MM.1S (cell line): Measurements from ENCODE around the gene NFILZ.

ENCODE experiments used
- EZH2 ChIP-seq: fragments of 300-600 bp; sonication (generic); optimal IDR thresholded peaks from 2 replicates; pipeline ENCODE3; 2017; ENCODE audit warnings: low read depth, mild to moderate bottlenecking, antibody characterized with exemption, low read length, mixed read lengths
- EZH2phosphoT487 ChIP-seq: fragments of 300-600 bp; sonication (generic); IDR thresholded peaks from 2 replicates; pipeline ENCODE4 v1.6.1; 2018; ENCODE audit warnings: antibody characterized with exemption, low read length
- TF ChIP-seq, protein P1 (sequence below): fragments of 300-600 bp; sonication (generic); IDR thresholded peaks from 2 replicates; pipeline ENCODE4 v1.5.1; 2016; ENCODE audit warnings: antibody characterized with exemption, low read length, mixed read lengths

DNA sequence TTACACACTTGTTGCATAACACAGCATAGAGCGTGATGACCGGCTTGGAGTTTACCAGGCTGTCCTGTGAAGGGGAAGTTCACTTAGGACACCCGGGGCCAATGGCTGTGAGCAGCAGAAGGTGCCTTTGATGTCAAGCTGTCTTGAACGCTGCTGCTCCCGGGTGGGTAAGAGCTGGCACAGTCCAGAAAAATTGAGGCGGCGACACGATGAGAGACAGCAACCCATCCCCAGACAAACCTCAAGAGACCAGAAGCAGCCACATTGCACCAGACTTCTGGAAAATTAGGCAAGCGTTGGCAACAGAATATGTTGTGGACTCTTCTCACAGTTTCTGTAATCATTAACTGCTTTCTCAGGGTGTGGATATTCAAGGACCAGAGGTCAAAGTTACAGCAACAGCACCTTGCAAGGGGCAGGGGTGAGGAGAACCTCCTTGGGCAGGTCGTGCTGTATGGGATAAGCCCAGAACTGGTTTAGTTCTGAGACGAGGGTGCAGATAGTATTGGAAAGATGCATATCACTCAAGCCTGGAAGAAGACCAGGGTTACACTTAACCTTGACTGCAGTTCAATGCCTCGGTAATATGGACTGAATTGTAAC lies 10.1 kb downstream of the NFILZ start:
- TF ChIP-seq, protein P1, sequence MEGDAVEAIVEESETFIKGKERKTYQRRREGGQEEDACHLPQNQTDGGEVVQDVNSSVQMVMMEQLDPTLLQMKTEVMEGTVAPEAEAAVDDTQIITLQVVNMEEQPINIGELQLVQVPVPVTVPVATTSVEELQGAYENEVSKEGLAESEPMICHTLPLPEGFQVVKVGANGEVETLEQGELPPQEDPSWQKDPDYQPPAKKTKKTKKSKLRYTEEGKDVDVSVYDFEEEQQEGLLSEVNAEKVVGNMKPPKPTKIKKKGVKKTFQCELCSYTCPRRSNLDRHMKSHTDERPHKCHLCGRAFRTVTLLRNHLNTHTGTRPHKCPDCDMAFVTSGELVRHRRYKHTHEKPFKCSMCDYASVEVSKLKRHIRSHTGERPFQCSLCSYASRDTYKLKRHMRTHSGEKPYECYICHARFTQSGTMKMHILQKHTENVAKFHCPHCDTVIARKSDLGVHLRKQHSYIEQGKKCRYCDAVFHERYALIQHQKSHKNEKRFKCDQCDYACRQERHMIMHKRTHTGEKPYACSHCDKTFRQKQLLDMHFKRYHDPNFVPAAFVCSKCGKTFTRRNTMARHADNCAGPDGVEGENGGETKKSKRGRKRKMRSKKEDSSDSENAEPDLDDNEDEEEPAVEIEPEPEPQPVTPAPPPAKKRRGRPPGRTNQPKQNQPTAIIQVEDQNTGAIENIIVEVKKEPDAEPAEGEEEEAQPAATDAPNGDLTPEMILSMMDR: no peak
- TF ChIP-seq EZH2: no peak
- no peak for TF ChIP-seq EZH2phosphoT487
